ENCODE measurements around the gene FGD4. TPM values are rescaled to one million over a fixed set of nuclear protein-coding genes. Genes with fewer than 3 reads are reported as not detected.

FGD4 gene
- total and polyA plus RNA-seq, 8 donors: 18.6 to 38.9 (median 25.5) TPM

- Histone ChIP-seq H3K4me1 (peaks cover 5 to 45% of the 10 kb centered on the region in 2 donors), H3K36me3 (no peaks in the 10 kb centered on the region), H3K27me3 (peaks cover 6 to 51% of the 10 kb centered on the region in 2 donors), H3K9me3 (no peaks in the 10 kb centered on the region), H3K27ac (no peak overlapping the region), H3K4me3 (peak overlapping the region; percentile 64 to 67)
- intact Hi-C loops (cut with DNase I): no loop called here
- ATAC-seq (no peak), DNase-seq (no peak)
- TF ChIP-seq CTCF (IDR thresholded peaks at IDR 0.05): no peak
Measured at GRCh38 chr12:32400866-32401265, 1.5 kb downstream of the FGD4 start.

GRCh38 chr12:32402170-32402569, 2.8 kb downstream of the FGD4 start:
- Histone ChIP-seq H3K27ac (no peak overlapping the region), H3K36me3 (no peaks in the 10 kb centered on the region), H3K4me1 (peaks cover 5 to 45% of the 10 kb centered on the region in 2 donors), H3K9me3 (no peaks in the 10 kb centered on the region), H3K27me3 (peaks cover 6 to 43% of the 10 kb centered on the region in 2 donors), H3K4me3 (no peak overlapping the region)
- TF ChIP-seq CTCF (IDR thresholded peaks at IDR 0.05): no peak
- DNase-seq (no peak), ATAC-seq (no peak)
- intact Hi-C loops (cut with DNase I): no loop called here

- Histone ChIP-seq H3K36me3 (no peaks in the 10 kb centered on the region), H3K9me3 (no peaks in the 10 kb centered on the region), H3K27me3 (peaks cover 6 to 35% of the 10 kb centered on the region in 2 donors), H3K27ac (no peak overlapping the region), H3K4me1 (peaks cover 5 to 45% of the 10 kb centered on the region in 2 donors), H3K4me3 (no peak overlapping the region)
- no peak for TF ChIP-seq CTCF (IDR thresholded peaks at IDR 0.05)
- ATAC-seq (no peak), DNase-seq (no peak)
- intact Hi-C loops (cut with DNase I): no loop called here
Measured at GRCh38 chr12:32402946-32403345, 3.6 kb downstream of the FGD4 start.

- no peak for DNase-seq
- H3K36me3 ChIP-seq: no peaks in the 10 kb centered on the region
- H3K4me3 ChIP-seq: no peak overlapping the region
- TF ChIP-seq CTCF (IDR thresholded peaks at IDR 0.05): no peak
- no peak for ATAC-seq
- H3K9me3 ChIP-seq: no peaks in the 10 kb centered on the region
- intact Hi-C loops (cut with DNase I): no loop called here
- no peak overlapping the region for H3K27ac ChIP-seq
- peaks cover 0 to 15% of the 10 kb centered on the region in 2 donors for H3K4me1 ChIP-seq
- no peaks in the 10 kb centered on the region for H3K27me3 ChIP-seq
Measured at GRCh38 chr12:32407795-32408194, 8.4 kb downstream of the FGD4 start.

GRCh38 chr12:32413412-32413811, 14.1 kb downstream of the FGD4 start:
- ATAC-seq (no peak), DNase-seq (no peak)
- no peak for TF ChIP-seq CTCF (IDR thresholded peaks at IDR 0.05)
- H3K9me3 ChIP-seq: no peaks in the 10 kb centered on the region
- H3K27ac ChIP-seq: no peak overlapping the region
- intact Hi-C loops (cut with DNase I): no loop called here
- H3K36me3 ChIP-seq: no peaks in the 10 kb centered on the region
- no peak overlapping the region for H3K4me3 ChIP-seq
- H3K27me3 ChIP-seq: no peaks in the 10 kb centered on the region
- H3K4me1 ChIP-seq: no peaks in the 10 kb centered on the region

All from left lung (tissue), 10 donors.